Activated CD8-positive, alpha-beta memory T cell treated with anti-CD3 and anti-CD28 coated beads, Interleukin-2, amount 50 U/mL, for 1 hour (primary cell): ENCODE data around the gene FERMT3.
"Not testable (repeated sequence)": the region's sequence is repeated elsewhere in the genome, so short reads cannot be mapped to it uniquely, and the experiment has no call there.

ENCODE experiments used
- DNase-seq: peaks from one replicate; pipeline ENCODE4 v3.0.0-alpha.2; 2020; ENCODE audit errors: extremely low read depth

Gene FERMT3

DNA sequence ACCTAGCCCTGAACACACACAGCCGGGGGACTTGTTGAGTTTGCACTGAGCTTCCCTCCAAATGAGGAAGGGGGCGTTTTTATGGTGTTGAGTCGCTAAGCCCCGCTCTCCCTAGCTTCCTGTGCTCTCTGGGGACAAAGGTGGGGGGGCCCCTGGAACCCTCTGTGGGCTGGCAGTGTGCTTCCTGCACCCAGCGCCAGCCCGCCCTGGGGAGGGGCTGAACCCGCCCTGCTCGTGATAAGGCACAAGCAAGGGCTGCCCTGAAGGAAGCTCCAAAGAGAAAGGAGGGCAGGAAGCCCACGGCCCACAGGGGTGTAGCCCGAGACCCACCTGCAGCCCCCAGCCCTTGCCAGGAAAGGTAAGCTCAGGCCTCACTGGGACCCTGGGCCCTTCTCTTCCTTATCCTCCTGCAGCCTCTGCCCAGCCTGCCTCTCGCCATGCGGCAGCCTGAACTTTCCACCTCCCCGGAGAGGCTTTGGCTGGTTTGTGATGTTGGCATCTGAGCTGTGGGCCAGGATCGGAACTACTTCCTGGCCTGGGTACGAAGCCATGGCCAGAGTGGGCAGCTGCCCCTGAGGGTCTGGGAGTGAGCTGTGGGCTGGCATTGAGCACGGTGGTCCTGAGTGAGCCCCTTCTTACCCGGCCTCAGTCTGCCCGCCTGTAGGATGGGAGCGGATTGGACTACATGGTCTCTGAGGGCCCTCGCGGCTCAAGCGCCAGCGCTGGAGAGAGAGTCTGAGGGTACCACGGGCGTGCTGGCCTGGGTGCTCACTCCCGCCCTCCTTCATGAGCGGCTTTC lies at the start of gene FERMT3:
FERMT3 (plus strand) TSS at position 265 of the 799 bp plus-strand sequence. CDS start 644 bp downstream, outside the sequence.
- DNase-seq = no peak

DNA sequence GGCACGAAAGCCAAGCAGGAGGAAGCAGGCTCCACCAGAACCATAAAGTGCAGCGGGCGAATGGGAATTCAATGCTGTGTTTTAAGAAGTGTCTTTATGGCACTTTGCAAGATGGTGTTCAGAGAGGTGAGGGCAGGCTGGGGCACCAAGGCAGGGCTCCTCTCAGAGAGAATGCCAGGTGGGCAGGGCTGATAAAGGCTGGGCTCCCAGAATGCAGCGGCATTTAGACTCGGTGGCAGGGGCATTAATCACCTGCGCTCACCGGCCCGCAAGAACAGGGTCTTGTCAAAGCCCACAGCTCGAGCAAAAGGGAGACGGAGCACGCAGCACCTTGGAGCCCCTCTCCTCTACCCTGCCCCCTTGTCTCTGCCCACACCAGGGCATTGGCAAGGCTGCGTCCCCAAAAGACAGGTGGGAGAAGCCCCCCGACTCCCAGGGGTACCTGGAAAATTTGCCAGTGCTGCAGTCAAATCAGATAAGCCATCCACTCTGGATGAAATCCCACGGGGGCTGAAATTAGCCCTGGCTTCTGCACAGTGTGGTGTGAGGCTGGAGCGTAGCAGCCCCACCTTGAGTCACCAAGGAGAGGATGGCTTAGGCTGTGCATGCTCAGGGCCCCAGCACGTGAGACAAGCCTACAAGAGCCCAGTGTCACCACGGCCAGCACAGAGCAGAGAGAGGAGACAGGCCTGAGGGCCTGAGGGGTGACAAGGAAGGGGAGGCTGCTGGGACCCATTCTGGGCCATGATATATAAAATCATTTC lies 48.7 kb upstream of the FERMT3 start:
- DNase-seq = no peak

DNA sequence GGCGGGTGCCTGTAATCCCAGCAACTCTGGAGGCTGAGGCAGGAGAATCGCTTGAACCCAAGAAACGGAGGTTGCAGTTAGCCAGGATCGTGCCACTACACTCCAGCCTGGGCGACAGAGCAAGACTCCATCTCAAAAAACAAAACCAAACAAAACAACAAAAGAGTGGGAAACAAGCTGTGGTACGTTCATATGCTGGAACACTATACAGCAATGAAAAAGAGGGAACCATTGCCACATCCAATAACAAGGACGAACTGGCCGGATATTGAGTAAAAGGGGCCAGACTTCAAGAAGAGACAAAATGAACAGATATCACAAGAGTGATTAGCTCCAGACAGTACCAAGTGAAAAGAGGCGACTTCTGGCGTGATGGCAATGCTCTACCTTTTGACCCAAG lies 45.5 kb upstream of the FERMT3 start:
- no peak for DNase-seq

DNA sequence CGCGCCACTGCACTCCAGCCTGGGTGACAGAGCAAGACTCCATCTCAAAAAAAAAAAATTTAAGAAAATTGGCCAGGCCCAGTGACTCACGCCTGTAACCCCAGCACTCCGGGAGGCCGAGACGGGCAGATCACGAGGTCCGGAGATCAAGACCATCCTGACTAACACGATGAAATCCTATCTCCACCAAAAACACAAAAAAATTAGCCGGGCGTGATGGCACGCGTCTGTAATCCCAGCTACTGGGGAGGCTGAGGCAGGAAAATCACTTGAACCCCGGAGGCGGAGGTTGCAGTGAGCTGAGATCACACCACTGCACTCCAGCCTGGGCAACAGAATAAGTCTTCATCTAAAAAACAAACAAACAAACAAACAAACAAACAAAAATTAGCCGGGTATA lies 43.8 kb upstream of the FERMT3 start:
- not testable (repeated sequence) for DNase-seq

DNA sequence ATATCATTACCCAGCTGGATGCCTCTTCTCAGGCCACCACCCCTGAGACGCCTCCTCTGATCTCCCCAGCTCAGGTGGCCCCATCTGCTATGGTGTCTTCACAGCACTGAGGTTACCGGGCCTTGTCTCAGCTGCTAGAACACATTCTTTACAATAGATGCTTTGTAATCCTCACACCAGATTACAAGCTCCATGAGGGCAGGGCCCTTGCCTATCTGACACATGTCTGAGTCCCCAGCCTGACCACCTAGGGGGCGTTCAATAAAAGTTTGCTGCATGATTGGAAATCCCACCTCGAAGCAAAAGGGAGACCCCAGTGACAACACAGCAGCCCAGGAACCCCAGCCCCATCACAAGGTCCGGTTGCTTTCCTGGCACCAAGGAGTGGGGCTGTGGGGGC lies 42.6 kb upstream of the FERMT3 start:
- DNase-seq = no peak

DNA sequence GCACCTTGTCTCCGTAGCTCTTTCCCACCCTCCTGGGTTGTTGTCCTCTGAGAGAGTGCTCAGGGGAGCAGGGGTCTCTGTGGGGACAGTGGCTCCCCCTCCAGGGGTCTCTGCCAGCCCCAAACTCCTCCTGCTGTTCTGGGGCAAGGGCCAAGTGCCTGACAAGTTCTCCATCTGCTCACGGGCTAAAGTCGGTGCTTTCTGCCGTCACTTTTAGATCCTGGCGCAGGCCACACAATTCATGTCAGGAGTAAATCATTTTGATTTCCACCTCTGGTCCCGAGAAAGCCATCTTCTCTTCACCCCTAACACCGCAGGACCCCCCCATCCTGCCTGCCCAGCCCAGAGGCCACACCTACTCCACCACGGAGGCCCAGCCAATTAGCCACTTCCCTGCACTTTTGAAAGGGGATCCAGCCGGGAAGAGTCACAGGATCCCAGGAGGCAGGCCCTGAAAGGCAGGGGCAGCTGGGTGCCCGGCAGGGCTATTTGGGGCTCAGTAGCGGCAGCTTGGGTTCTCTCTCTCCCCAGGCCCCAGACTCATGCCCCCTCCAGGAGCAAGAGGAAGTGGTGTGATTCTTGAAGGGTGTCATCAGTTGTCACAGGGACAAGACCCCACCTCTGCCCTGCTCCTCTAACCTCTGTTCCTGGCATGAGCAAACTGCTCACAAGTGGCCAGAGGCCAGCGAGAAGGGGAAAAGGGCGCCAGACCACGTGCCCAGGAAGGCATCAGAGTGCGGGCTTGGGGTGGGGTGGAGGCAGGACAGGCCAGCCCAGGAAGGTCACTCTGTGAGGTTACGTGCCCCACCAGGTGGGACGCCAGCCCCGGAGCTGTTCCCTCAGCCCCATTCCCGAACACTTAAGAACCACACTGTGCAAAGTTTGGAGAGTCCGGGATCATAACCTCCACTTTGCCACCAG lies 41.9 kb upstream of the FERMT3 start:
- DNase-seq = no peak

DNA sequence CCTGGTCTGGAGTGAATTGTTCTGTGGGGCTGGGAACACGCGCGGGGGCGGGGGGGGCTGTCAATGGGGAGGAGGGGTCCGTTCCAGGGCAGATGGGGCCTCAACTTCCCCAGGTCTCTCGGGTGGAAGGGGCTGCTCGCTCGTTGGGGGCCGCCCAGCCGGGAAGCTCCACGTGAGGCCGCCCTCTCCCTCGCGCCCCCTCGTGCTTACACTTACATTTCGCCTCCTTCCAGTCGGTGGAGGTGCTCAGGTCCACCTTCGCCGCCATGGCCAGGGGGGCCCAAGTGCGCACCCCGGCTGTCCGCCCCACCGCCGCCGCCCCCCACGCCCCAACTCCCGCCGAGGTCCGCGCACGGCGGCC lies 41.1 kb upstream of the FERMT3 start:
- DNase-seq = no peak

DNA sequence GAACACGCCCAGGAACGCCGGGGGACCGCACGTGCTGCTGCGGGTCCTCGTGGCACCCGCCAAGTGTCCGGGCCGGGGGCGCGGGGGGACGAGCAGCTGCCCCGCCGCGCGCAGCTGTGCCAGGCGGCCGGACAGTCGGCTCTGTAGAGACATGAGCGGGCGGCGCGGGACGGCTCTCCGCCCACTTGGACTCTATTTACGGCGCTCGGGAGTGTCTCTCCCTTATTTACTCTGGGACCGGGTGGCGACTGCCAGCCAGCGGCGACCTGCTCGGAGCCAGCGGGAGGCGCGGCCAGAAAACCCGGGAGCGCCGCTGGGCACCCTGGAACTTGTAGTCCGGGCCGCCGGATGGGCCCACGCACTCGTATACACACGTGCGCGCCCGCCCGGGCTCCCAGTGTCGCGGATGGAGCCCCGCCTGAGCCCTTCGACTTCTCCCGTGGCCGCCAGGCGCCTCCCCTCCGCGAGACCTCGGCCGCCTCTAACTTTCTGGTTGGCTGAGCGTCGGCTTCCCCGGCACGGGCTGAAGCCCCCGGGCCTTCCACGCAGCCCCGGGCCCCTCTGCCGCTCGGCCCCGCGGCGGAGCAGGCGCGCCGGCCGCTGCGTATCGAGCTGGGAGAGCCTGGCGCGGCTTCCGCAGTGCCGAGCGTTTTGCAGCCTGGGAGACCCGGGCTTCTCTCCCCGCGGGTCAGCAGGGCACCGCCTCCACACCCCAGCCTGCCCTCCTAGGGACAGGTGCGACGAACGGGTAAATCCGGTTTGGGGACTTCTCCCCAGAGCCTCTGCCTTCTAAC lies 40.5 kb upstream of the FERMT3 start, which contains the start of gene MACROD1:
MACROD1 (minus strand) TSS at position 272 of the 794 bp plus-strand sequence; CDS start at position 153, 119 bp downstream.
- DNase-seq = no peak

DNA sequence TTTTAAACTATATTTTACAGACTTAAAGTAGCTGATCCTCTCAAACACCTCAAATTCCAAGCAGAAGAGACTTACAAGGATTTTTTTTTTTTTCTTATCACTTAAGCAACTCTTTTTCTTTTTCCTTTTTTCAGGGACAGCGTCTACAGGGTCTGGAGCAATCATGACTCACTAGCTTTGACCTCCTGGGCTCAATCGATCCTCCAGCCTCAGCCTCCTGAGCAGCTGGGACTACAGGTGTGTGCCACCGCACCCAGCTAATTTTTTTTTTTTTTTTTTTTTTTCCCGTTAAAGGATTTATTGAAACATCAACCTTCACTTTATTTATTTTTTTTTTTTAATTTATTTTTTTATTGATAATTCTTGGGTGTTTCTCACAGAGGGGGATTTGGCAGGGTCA lies 36.1 kb upstream of the FERMT3 start:
- DNase-seq = no peak

DNA sequence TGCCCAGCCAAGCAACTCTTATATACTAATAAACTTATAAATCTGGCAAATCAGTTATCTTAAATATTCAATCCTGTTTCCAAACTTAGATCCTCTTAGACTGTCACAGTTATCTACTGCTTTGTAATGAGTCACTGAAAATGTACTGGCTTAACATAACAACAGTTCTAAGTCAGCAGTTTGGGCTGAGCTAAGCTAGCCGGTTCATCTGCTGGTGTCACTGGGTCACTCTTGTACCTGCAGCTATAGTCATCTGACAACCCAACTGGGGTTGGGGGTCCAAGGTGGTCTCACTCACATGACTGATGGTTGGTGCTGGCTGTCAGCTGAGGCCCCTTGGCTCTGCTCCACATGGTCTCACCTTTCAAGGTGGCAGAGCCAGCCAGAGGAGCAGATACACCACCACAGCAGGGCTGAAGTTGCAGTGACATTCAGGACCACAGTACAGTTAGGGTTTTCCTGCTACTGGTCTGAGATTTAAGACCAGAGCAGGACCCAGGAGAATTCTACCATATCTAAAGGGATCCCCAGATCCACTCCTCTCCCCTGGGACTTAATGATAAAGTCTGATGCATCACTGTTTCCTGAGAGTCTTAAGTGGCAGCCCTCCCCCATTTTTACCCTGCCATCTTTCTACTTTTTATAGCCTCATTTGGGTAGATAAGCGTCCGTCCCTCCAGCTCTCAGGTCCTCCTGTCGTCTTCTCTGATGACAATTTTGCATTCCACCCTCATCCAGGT lies 32.7 kb upstream of the FERMT3 start:
- DNase-seq = no peak

DNA sequence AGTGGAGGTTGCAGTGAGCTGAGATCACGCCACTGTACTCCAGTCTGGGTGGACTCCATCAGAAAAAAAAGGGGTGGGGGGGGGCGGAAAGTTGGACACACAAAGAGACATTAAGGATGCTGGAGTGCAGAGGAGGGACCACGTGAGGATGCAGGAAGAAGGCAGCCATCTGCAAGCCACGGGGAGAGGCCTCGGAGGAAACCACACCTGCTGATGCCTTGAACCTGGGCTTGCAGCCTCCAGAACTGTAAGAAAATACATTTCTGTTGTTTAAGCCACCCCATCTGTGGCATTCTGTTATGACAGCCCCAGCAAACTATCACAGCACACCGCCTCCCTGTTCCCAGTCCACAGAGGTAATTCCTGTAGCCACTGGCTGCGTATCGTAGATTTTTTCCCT lies 29.8 kb upstream of the FERMT3 start:
- DNase-seq = no peak

DNA sequence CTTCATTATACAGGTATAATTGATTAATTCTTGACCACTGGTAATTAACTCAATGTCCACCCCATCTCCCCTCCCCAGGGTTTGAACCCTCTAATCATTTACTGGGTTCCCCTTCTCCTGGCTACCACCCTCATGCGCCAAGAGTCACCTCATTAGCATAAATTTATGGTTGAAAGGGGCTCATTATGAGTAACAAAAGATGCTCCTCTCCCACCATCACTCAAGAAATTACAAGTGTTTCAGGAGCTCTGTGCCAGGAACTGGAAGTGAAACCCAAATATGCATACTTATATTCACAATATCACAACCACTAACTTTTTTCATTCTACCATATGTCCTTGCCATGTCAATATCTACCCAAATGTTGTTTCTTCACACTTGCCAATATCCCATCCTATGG lies 28.3 kb upstream of the FERMT3 start:
- DNase-seq = no peak

DNA sequence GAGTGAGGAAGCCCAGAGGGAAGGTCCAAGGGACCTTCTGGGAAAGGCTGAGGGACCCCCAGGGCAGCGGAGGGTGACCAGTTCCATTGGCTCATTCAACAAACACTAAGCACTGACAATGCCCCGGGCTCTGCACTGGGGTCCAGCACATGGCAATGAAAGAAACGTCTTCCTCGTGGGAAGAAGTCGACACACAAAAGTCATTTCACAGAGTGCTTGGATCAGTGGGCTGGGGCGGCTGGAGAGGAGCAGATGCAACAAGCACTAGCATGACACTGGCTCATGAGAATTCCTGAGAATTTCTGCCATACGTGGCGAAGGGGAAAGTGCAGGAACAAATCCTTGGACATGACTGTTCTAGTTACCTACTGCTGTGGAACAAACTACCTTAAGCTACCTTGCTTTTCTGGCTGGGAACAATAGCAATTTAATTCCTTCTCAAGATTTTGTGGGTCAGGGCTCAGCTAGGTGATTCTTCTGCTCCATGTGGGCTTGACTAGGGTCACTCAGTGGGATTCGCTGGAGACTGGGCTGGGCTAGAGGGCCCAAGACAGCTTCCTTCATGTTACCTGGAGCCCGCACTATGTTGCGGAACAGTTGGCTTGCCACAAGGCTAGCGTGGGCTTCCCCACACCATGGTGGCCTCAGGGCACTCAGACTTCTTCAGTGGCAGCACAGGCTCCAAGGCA lies 27.4 kb upstream of the FERMT3 start:
- DNase-seq = no peak

DNA sequence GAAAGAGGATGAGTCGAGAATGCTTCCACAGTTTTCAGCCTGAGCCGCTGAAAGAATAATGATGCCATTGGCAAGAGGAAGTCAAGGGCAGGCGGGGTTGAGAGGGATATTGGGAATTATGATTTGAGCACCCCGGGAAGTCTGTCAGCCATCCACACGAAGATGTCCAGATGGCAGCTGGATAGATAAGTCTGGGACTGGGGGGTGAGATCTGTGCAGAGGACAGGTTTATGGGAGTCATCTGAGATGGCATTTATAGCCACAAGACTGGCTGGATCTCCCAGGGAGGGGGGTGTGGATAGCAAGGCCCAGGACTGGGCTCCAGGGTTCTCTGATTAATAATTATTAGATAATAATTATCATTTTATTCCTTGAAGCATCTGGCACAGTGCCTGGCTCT lies 25.6 kb upstream of the FERMT3 start:
- DNase-seq = no peak

DNA sequence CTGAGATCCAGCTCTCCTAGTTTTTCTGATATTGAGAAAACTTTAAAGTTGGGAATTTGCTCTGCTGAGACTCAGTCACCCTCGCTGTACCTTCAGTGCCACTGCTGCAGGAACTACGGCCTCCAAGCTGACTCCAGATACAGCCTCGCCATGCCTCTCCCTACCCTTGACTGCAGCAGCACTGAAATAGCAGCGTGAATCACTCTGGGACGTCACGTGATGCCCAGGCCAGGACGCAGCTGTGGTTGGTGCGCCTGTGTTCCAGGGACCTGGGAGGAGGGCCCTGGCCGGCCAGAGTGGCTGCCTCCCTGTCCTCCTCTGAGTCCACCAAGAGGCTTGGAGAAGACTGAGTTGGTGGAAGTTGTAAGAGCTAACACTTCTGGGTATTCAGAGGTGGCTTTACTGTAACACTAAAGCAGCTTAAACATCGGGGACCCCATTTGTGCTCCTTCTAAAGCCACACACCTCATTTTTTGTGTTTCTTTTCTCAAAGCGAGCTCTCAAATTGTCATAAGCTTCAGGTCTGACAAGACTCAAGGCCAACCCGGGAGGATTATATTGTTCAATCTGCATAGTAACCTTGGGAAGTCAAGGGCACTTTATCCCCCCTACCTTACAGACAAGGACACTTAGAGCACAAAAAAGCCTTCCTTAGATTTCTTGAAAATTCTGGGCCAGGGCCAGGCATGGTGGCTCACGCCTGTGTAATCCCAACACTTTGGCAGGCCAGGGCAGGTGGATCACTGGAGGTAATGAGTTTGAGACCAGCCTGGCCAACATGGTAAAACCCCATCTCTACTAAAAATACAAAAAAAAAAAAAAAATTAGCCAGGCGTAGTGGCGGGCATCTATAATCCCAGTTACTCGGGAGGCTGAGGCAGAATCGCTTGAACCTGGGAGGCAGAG lies 24.8 kb upstream of the FERMT3 start:
- no peak for DNase-seq

DNA sequence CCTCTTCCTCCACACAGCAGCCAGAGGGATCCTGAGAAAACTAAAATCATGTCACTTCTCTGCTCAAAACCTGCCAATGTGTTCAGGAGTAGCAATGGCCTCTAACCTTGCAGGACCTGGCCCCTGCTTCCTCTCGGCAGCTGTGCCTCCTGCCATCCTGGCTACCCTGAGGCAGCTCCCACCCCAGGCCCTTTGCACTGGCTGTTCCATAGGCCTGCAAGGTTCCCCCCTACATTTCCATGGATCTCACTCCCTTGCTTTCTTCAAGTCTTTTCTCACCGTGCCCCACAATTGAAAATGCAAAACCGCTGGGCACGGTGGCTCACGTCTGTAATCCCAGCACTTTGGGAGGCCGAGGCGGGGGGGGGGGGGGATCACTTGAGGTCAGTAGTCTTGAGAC lies 22.6 kb upstream of the FERMT3 start:
- DNase-seq = no peak

DNA sequence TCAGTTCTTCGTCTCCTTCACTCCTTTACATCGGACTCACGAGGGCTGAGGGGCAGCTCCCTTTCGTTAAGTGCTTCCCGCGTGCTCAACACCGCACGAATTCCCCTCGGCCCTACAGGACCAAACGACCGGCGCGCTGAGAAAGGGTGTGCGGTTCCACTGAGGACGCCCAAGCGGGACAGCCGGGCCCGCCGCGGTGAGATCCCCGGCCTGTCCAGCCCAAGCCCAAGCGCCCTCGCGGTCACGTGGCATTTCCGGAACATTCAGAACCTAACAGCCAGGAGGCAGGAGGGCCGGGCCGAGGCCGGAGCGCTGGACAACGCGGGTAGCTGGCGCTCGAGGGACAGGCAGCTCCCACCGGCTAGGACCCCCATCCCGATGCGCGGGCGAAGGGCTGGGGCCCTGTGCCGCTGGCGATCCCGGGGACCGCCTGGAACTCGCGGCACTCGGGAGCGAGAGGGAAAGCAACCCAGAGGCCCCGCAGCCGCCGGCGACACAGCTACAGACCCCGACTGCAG lies 21.3 kb upstream of the FERMT3 start:
- no peak for DNase-seq

DNA sequence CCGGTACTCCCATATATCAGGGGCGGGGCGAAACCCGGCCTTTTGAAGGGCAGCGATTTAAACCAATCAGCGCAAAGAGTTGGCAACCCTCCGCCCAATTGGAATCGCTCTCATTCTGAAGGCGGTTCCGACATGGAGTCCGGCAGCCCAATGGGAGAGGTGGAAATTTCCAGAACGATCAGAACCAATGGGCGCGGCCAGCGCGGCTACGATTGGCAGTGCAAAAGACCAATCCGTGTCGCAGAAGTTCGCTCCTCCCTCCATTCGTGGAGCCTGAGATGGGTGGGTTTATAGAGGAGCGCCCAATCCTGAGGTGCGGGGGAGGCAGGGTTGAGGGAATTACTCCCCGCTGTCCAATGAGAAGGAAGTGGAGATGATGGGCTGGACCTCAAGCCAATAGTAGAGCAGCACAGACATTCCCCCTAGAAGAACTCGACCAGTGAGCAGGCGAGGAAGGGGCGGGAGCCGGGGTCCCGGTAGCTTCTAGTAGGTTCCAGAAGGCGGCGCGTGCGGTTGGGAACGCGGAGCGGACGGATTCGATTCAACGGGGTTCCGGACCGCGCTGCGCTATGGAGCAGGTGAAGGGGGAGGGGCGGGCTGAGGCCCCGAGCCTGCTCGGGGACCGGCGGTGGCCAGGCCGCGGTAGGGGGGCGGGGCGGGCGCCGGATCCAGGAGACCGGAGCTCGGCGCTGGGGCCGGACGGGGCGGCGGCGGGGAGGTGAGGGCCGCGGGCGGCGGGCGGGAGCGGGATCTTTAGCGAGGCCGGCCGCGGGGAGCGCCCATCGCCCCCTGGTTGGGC lies 20.6 kb upstream of the FERMT3 start, which contains the start of gene STIP1:
STIP1 (plus strand) TSS at position 479 of the 799 bp plus-strand sequence; CDS start at position 570, 91 bp downstream.
- peak; percentile 99 for DNase-seq
